ENCODE data around the gene ESYT1. TPM values are rescaled to one million over a fixed set of nuclear protein-coding genes. Genes with fewer than 3 reads are reported as not detected.

ESYT1 gene
- total and polyA plus RNA-seq, 9 of the 15 experiments (the other 6 are each of a cell fraction or from before 2014, with no cell fraction given), result 132 to 420 (median 164) TPM

DNA sequence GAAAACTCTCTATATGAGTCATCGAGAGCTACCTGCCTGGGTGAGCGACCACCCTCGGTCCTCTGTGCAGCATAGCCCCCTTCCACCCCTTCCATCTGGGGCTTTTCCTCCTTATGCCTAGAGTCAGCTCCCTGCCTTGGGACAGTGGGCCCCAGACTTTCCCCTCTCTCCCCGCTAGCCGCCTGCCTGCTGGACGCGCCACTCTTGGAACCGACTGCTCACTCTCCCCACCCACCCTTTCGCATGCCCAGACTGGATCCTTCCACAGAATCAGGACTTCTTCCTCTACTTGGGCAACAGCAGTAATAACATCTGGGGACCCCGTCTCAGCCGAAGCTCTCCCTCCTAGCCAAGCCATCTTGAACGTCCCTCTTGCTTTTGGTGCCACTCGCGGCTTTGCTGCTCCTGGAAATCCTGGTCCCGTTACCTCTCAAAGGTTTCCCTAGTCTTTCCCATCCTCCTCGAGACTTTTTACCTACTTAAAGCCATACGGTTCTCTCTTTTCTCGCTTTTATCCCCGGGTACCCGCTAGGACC is 671 bp downstream of the ESYT1 start (continued):
- no peak for TF ChIP-seq ZNF695 (CRISPR knock-in tag; IDR thresholded peaks at IDR 0.05)
- no peak for TF ChIP-seq NCOR1 (IDR thresholded peaks at IDR 0.05)
- TF ChIP-seq NKRF (IDR thresholded peaks at IDR 0.05; ENCODE audit: borderline replicate concordance), result no peak; the same call in 1 of the 2 replicates
- TF ChIP-seq MXI1 (IDR thresholded peaks at IDR 0.05; ENCODE audit: low read depth, low read length), result 0 out of 2 replicates have a peak, but pooled peaks have one; percentile 42
- TF ChIP-seq, protein P1, sequence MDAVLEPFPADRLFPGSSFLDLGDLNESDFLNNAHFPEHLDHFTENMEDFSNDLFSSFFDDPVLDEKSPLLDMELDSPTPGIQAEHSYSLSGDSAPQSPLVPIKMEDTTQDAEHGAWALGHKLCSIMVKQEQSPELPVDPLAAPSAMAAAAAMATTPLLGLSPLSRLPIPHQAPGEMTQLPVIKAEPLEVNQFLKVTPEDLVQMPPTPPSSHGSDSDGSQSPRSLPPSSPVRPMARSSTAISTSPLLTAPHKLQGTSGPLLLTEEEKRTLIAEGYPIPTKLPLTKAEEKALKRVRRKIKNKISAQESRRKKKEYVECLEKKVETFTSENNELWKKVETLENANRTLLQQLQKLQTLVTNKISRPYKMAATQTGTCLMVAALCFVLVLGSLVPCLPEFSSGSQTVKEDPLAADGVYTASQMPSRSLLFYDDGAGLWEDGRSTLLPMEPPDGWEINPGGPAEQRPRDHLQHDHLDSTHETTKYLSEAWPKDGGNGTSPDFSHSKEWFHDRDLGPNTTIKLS (IDR thresholded peaks at IDR 0.05; ENCODE audit: borderline replicate concordance, low read depth), result no peak
- TF ChIP-seq ZNF444 (CRISPR knock-in tag; IDR thresholded peaks at IDR 0.05), result 0 out of 2 replicates have a peak, but pooled peaks have one; percentile 5
- TF ChIP-seq HLTF (IDR thresholded peaks at IDR 0.05), result no peak
- no peak for TF ChIP-seq BMI1 (IDR thresholded peaks at IDR 0.05; ENCODE audit: low read length)
- TF ChIP-seq CBFA2T3 (IDR thresholded peaks at IDR 0.05), result no peak
- TF ChIP-seq NRF1 (conservative IDR thresholded peaks at IDR 0.05 in 1 of 2, IDR thresholded peaks at IDR 0.05 in 1 of 2), result no peak
- no peak for TF ChIP-seq SP2 (IDR thresholded peaks at IDR 0.05; ENCODE audit: extremely low read depth, low read depth, low read length, poor library complexity, severe bottlenecking)
- no peak for TF ChIP-seq NCOA6 (IDR thresholded peaks at IDR 0.05)
- TF ChIP-seq, protein P2, sequence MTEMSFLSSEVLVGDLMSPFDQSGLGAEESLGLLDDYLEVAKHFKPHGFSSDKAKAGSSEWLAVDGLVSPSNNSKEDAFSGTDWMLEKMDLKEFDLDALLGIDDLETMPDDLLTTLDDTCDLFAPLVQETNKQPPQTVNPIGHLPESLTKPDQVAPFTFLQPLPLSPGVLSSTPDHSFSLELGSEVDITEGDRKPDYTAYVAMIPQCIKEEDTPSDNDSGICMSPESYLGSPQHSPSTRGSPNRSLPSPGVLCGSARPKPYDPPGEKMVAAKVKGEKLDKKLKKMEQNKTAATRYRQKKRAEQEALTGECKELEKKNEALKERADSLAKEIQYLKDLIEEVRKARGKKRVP (CRISPR knock-in tag; IDR thresholded peaks at IDR 0.05), result no peak
- TF ChIP-seq, protein P3, sequence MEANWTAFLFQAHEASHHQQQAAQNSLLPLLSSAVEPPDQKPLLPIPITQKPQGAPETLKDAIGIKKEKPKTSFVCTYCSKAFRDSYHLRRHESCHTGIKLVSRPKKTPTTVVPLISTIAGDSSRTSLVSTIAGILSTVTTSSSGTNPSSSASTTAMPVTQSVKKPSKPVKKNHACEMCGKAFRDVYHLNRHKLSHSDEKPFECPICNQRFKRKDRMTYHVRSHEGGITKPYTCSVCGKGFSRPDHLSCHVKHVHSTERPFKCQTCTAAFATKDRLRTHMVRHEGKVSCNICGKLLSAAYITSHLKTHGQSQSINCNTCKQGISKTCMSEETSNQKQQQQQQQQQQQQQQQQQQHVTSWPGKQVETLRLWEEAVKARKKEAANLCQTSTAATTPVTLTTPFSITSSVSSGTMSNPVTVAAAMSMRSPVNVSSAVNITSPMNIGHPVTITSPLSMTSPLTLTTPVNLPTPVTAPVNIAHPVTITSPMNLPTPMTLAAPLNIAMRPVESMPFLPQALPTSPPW (CRISPR knock-in tag; IDR thresholded peaks at IDR 0.05), result no peak
- TF ChIP-seq POLR2A (conservative IDR thresholded peaks at IDR 0.05), result no peak; the same call in 1 of the 2 replicates
- TF ChIP-seq, protein P4, sequence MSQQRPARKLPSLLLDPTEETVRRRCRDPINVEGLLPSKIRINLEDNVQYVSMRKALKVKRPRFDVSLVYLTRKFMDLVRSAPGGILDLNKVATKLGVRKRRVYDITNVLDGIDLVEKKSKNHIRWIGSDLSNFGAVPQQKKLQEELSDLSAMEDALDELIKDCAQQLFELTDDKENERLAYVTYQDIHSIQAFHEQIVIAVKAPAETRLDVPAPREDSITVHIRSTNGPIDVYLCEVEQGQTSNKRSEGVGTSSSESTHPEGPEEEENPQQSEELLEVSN (IDR thresholded peaks at IDR 0.05; ENCODE audit: borderline replicate concordance in 1 of 2, extremely low read depth in 1 of 2, insufficient read depth in 1 of 2, insufficient read length in 1 of 2, low read depth in 1 of 2, low read length in 1 of 2, poor library complexity in 1 of 2, severe bottlenecking in 1 of 2), result no peak
- TF ChIP-seq ELF2 (CRISPR knock-in tag; IDR thresholded peaks at IDR 0.05), result no peak
- TF ChIP-seq, protein P5, sequence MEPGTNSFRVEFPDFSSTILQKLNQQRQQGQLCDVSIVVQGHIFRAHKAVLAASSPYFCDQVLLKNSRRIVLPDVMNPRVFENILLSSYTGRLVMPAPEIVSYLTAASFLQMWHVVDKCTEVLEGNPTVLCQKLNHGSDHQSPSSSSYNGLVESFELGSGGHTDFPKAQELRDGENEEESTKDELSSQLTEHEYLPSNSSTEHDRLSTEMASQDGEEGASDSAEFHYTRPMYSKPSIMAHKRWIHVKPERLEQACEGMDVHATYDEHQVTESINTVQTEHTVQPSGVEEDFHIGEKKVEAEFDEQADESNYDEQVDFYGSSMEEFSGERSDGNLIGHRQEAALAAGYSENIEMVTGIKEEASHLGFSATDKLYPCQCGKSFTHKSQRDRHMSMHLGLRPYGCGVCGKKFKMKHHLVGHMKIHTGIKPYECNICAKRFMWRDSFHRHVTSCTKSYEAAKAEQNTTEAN (CRISPR knock-in tag; IDR thresholded peaks at IDR 0.05), result no peak
- TF ChIP-seq, protein P6, sequence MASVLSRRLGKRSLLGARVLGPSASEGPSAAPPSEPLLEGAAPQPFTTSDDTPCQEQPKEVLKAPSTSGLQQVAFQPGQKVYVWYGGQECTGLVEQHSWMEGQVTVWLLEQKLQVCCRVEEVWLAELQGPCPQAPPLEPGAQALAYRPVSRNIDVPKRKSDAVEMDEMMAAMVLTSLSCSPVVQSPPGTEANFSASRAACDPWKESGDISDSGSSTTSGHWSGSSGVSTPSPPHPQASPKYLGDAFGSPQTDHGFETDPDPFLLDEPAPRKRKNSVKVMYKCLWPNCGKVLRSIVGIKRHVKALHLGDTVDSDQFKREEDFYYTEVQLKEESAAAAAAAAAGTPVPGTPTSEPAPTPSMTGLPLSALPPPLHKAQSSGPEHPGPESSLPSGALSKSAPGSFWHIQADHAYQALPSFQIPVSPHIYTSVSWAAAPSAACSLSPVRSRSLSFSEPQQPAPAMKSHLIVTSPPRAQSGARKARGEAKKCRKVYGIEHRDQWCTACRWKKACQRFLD (CRISPR knock-in tag; IDR thresholded peaks at IDR 0.05), result no peak

All from K562 (cell line).